OCI-M2 (cell line): Measurements from ENCODE around the gene PTPRQ.

Experiments
- DNase-seq: peaks from one replicate; lab custom pipeline; 2025; ENCODE audit not compliant: unreplicated experiment; lab: John Stamatoyannopoulos, UW

Gene PTPRQ

DNA sequence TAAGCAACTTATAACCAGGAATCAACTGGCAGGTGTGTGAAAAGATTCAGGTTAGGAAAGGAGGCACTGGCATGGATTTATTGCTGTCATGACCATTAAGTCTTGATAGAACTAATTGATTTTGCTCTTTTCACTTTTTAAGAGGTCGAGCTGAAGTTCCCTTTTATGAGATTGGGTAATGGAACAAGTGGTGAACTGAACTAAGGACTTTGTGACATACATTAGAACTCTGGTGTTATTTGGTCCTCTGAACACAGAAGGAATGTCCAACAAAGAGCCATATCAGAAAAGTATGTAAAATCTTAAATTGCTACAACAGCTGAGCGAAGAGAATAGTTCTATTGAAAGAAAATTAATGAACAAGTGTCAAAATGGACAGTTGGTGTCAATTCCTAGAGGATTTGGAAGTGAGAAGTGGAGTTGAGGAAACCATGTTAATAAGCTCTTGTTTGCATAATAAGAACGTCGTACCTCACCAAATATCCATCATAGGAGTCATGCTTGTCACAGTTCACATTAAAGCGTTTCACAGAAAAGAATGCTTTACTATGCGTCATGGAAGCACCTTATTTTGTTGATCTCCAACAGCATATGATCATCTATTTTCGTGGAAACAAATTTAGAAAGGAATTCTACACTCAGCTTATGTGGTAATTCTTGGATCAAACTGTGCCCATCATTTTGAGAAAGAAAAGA lies 255.0 kb downstream of the PTPRQ start:
- DNase-seq: no peak

DNA sequence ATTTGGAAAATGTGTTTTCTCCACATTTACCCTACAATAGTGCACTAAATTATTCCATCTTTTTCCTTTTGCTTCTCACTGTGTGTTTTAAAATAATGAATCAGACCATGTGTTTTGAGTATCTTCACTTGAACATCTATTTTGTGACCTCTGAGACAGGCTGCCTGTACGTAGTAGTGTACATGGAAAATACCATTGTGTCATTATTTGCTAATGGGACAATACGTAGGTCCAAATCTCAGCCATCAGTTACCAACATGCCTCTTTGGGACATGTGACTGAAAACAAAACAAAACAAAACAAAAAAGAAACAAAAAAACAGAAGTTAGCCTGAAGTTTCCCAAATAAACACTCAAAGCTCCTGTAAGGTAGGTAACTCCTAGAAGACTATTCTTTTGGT lies 256.3 kb downstream of the PTPRQ start:
- DNase-seq: no peak

DNA sequence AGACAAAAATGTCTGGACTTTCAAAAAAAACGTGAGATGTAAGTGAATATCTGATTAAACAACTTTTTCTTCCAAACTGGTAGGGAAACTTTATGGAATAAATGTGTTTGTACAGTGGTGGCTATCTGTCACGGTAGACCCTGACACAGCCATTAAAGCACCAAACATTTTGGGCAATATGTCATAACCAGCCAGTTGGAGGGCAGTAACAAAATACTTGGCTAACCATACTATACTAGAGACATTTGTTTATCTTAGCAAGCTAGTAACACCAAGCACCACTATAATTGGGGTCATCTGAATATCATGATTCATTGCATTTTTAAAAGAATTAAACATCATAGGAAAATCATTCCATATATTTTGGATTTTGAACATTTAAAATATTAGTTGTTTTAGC lies 257.4 kb downstream of the PTPRQ start:
- DNase-seq: no peak

DNA sequence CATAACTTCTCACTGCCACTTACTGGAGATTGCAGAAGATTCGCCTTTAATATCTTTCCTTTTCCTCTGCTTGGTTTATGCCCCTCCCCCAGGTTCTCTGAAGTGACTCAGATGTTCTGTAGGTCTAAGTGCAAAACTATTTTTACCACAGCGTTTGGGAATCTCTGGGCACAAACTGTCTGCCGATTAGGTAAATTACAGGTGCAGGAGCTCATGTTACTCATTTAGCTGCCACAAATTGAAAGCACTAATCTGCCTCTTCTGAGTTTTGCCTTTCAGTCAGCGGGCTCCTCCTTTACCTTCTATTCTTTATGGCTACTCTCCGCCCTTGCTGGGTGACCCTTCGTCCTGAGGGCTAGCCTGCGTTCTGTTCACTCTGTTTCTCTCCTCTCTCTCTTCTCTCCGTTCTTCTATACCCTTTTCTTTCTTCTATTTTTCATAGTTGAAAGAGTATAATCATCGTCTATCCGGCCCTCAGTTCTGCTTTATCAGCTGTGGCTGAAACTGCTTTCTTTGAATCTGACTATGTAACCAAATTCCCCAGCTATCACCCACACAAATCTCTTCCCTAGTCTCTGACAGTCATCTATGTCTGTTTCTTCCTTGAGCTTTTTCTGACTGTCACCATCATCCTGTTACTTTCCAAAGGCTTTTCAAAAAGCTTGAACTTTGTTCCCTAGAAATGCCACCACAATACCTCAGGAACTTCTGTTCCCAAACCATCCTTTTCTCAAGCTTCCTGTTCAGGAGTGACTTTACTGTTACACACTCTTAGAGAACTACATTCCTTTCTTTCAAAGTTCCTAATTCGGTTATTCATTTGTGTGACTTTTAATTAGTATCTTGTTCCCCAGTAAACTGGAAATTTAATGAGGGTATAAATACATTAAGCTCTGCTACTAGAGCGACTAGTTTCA lies 259.1 kb downstream of the PTPRQ start:
- no peak for DNase-seq

DNA sequence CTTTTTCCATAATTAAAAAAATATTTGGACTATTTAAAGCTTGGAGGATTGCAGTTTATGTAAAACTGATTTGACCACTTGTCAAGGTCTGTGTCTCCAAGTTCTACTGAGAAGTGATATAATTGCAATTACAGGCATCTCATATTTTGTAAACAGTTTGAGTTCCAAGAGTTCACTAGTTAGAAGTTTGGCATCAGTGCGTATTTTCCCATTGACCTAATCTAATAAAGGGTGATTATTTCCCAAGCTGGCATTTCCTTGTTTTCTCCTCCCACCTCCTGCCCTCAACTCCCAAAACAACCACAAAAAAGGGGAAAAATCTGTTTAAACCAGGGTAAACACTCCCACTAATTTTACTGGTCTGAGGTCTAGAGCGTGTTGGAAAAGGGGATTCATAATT lies 260.4 kb downstream of the PTPRQ start:
- DNase-seq: no peak

DNA sequence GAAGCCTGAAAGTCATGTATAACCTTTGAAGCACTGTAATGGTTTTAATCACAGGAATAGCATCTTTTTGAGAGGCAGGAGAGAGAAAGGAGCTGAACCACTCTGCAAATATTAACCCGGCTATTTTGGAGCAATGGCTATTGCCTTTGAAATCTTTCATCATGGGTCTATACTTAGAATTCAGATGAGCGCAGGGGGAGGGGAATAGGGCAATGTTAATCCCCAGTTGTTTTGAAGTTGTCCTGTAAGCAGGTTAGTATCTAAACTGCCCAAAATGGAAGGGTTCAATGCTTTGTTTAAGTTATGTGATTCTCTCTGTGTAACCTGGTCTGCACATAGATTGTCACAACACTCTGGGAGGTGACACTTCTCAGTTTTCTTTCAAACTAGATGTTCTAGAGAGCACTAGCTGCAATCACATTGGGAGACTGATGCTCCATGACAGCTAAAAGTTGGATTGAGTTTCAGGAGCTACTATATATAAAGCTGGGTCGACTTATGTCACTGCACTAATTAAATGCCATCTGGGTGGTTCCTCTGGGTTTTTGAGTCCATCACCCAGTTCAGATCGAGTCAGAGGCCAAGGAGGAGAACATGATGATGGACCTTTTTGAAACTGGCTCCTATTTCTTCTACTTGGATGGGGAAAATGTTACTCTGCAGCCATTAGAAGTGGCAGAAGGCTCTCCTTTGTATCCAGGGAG lies 263.2 kb downstream of the PTPRQ start, which contains the start of gene MYF6:
Gene MYF6, plus strand, starts transcription at position 509 of the 704 bp plus-strand sequence. Its CDS starts 86 bp downstream, at position 595.
- no peak for DNase-seq

DNA sequence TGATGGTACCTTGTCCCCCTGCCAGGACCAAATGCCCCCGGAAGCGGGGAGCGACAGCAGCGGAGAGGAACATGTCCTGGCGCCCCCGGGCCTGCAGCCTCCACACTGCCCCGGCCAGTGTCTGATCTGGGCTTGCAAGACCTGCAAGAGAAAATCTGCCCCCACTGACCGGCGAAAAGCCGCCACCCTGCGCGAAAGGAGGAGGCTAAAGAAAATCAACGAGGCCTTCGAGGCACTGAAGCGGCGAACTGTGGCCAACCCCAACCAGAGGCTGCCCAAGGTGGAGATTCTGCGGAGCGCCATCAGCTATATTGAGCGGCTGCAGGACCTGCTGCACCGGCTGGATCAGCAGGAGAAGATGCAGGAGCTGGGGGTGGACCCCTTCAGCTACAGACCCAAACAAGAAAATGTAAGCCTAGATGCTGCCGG lies 263.8 kb downstream of the PTPRQ start:
- no peak for DNase-seq

DNA sequence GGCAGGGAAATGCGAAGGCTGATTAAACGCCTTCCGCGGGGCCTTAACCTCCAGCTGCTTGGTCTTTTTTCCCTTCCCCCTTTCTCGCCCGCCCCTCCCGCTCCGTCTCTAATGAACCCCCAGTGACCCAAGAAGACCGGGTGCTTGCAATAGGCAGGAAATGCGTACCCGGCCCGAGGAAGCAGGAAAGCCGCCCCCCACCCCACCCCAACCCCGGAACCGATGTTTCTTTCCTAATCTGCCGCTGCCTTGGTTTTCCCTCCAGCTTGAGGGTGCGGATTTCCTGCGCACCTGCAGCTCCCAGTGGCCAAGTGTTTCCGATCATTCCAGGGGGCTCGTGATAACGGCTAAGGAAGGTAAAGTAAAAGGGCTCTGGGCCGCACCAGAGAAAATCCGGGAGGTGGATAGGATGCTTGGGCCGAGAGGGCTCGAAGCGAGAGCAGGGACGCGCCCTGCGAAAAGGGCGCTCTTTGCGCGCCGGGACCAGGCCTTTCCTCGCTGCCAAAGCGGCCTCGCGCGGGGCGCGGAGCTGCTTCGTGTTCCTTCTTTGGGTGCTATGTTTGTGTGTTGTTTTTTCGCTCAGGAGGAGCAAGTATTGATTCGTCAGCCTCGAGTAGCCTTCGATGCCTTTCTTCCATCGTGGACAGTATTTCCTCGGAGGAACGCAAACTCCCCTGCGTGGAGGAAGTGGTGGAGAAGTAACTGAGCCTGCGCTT lies 264.4 kb downstream of the PTPRQ start:
- DNase-seq: no peak

DNA sequence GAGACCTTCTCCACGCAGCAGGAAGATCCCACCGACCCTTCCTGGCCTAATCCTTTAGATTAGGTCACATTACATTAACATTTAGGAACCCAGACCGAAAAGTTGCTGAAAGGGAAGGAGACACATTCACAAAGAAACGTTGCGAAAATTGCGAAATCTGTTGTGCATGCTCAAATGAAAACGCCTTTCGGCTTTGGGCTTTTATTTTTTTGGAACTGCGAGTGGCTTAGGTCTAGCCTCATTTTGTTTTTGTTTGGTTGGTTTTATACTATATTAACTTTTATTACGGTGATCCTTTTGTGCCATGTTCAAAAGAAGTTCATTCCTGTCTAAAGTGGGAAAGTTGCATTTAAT lies 264.9 kb downstream of the PTPRQ start:
- no peak for DNase-seq

DNA sequence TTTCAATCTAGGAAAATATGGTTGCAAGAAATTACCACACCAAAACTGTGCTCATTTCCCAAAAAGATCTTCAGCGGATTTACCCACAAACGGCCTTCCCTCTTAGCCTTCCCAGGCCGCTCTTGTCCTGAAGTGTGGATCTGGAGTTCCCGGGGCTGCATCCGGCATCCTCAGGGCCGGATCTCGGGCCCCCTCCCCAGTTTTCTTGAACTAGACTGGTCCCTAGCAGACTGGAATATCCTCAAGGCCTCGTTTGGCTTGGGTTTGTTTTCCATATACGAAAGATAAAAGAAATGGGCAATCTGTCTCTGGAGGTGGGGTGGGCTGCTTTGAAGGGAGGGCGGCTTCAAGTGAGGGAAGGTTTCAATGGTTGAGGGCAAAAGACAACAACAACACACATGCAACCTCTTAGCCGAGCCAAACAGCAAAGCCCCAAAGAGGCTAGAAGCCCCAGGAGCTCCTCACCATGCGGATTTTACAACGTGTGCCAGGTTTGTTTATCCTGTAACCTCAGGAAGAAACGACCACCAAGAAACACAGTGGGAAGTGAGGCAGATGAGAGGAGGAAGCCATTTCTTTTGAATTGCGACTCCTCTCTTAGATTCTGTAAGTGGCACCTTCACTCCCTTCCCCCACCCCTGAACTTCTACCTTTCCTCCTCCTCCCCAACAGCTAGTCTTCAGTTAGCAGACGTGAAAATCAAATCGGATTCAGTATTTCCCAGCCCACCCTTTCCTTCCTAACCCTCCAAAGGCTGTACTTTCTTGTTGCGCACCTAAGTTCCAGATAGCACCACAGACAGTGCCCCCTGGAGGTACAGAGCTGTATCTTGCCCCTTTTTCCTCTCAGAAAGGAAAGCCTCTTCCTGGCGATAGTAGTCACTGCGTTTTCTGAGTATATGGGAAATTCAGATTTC lies 266.0 kb downstream of the PTPRQ start:
- no peak for DNase-seq

DNA sequence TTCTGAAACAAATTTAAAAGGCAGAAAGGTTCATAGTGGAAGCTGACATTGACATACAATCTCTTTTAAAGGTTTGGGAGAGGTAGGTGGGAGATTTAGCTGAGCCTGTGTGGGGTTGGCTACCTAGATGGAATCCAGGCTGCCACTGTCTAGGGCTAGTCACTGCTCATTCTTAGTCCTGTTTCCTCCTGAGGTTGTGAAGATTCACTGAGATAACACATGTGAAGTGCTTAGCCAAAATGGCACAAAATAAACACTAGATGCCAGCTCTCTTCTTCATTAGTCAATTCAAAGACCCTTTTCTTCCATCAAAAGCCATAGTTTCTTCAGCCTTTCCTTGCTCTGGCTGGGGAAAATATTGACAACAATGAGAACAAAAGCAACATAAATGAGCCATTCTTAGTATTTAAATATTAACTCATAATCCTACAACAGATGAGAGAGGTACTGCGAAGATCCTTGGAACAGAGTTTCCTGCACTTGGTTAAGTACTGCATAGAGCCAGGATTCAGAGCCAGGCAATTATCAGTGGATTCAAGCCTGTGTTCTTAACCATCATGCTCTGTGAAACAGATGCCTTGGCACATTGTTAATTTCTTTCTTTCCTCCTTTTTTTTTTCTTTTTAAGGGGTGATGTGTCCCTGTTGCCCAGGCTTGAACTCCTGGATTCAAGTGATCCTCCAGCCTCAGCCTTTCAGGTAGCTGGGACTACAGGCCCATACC lies 266.9 kb downstream of the PTPRQ start:
- no peak for DNase-seq

DNA sequence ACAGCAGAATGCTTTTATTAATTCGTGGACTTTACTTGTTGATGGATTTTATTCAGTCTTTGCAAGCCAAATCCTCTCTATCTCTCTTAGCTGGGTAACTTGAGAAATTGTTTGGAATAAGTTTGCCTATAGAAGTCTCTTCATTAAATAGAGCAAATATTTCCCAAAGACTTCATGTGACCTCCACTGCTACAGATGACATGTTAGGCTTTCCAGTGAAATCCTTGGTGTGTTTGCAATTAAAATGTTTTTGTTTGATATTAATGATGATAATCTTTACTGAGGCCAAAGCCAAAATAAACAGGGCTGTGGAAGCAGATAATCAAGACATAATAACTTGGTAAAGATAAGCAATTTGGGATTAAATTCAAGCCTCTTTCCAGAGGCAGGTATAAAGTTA lies 267.8 kb downstream of the PTPRQ start:
- DNase-seq: no peak

DNA sequence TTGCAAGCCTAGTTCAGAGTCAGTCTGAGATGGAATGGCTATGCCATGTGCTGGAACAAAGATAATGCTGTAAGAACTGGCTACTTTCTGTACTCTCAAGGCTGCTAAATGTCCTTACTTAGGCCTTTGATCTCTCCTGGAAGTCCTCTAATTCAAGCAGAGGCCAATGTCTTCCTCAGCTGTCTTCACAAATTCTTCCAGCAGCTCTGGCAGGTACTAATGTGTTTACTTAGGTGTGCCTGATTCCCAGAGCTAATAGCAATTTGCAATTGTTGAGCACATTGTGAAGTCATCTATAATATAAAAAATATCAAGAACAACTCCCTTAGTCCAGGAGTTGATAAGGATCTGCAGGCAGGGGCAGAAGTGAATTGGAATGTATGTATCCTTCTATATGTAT lies 268.8 kb downstream of the PTPRQ start:
- no peak for DNase-seq

DNA sequence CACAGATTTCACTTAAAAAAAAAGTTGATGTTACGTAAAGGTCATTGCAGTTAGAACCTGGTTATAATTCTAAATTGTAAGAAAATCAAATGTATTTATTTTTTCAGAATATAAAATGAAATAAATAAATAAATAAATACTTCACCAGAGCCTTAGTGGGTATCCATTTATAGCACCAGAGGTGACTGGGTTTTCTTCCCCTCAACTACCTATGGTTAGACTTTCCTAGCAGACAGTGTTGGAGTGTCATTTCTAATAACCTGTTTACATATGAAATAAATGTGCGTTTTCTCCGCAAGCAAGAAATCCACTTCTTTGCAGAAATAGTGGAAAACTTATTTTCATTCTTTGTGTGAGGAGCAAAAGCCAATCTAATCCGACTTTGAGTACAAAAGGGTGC lies 269.4 kb downstream of the PTPRQ start:
- DNase-seq: no peak

DNA sequence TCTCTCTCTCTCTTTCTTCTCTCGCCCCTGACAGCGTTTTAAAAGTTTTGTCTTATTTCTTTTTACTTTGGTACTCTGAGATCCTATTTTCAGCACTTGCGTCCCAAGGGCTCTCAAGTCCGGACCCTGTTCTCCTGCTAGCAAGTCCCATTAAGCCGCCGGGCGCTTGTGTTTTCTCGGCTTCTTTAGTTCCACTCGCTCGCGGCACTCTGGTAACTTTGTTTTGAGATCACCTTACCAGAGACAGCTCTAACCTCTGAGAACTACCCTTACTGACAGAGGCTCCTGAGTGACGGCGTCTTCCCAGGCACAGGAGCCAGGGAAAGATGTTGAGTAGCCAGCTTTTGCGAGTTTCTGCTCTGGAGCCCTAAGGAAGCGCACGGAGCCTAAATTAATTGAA lies 270.0 kb downstream of the PTPRQ start:
- DNase-seq: no peak

DNA sequence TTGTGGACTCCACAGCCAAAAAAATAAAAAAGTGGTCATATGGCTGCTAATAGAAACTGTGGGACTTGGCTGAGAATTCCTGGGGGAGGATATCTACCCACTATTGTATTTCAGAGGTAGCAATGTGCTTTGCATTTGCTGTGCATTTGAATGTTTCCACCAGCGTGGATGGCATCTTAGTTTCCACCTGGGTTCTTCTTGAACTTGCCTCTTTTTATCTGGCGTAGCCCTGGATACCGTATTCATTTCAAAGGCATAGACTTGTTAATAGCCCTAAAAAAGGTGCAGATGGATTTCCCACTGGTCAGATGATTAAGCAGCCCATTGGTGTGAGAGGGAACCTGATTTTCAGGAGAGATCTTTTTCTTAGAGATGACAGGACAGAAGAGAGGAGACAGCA lies 270.8 kb downstream of the PTPRQ start:
- no peak for DNase-seq

DNA sequence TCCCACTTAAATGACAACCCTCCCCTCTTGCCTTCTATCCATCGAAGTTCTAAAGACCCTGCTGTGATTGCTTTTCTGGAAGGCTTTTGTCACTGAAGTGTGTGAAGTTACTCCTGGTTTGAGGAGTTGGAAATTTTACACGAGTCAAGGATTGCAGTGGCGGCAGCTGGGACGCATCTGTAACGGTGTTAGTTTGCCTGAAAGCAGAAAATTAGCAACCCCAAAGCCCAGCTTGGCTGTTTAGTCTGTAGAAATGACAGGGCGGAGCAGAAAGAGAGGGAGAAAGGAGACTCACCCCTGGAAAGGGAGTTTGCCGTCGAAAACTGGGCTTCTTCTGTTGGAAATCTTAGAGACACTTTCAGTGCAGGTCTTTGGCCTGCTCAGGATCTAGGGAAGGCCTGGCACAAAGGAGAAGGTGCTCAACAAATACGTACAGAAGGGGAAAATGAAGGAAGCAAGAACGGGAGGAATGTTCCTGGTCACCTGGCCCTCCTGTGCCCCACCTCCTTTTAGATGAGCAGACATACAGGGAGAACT lies 271.7 kb downstream of the PTPRQ start:
- no peak for DNase-seq

DNA sequence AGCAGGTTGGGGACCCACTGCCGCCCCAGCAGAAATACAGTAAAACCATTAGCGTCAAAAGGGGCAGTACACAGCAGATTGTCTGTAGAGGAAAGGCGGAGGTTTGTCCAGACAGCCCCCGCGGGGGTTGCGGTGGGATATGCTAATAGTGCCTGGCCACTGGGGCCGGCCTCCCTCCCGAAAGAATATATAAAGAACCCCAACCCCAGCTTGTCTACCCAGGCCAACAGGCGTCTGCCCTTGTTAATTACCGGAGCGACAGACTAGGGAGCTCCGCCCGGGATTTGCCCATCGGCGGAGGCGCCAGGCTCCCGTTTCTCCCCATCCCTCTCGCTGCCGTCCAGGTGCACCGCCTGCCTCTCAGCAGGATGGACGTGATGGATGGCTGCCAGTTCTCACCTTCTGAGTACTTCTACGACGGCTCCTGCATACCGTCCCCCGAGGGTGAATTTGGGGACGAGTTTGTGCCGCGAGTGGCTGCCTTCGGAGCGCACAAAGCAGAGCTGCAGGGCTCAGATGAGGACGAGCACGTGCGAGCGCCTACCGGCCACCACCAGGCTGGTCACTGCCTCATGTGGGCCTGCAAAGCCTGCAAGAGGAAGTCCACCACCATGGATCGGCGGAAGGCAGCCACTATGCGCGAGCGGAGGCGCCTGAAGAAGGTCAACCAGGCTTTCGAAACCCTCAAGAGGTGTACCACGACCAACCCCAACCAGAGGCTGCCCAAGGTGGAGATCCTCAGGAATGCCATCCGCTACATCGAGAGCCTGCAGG lies 272.8 kb downstream of the PTPRQ start, which contains the start of gene MYF5:
Gene MYF5, plus strand, starts transcription at position 217 of the 774 bp plus-strand sequence. Its CDS starts 152 bp downstream, at position 369.
- no peak for DNase-seq
